ENCODE measurements around the gene PLD4.
"Not testable (repeated sequence)": the region's sequence is repeated elsewhere in the genome, so short reads cannot be mapped to it uniquely, and the experiment has no call there.

PLD4 gene

GRCh38 chr14:104924421-104925213 lies at the start of gene PLD4:
Gene PLD4 (plus strand): TSS chr14:104924879. CDS start chr14:104927141, 2,262 bp downstream.
- no peak for DNase-seq (ENCODE audit: low read depth)

DNA sequence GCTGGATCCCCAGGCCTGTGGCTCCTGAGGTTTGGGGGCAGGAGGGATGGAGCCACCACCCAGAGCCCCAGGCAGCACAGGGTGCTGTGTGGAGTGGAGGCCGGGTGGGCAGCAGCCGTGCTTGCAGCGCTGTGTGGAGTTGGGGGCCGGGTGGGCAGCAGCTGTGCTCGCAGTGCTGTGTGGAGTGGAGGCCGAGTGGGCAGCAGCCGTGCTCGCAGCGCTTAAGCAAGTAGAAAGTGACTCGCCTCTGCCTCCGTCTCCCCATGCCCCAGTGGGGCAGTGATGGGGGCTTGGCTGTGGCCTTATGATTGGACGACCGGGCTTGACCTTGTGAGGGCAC lies 49.3 kb upstream of the PLD4 start:
- DNase-seq (ENCODE audit: low read depth): no peak

DNA sequence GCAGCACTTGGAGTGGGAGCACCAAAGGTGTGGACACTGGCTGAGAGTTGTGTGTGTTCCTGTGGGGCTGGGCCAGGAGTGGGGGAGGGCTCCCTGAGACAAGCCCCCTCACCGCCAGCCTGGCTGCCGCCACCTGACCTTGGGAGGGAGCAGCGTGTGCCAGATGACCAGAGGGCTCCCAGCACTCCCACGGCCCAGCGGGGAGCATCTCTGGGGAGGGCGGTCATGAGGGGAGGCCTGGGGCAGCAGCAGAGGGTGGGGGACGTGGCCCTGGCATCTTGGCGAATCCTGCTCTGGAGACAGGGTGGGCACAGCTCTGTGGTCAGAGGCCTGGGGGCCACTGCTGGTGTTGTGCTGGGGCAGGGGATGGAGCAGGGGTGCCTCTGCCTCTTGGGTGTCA lies 48.9 kb upstream of the PLD4 start:
- no peak for DNase-seq (ENCODE audit: low read depth)

DNA sequence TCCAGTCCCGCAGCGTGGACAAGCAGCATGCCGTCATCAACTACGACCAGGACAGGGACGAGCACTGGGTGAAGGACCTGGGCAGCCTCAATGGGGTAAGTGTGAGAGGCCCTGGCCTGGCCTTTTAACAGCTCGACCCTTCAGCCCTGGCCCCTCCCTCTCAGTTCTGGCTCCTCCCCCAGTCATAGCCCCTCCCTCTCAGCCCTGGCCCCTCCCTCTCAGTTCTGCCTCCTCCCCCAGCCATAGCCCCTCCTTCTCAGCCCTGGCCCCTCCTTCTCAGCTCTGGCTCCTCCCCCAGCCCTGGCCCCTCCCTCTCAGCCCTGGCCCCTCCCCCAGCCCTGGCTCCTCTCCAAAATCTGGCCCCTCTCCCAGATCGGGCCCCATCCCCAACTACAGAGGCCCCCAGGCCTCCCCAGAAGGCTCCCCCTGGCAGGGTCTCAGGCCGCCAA lies 48.4 kb upstream of the PLD4 start:
- DNase-seq (ENCODE audit: low read depth): peak; percentile 38

GRCh38 chr14:104877066-104877805 lies 47.4 kb upstream of the PLD4 start:
- DNase-seq (ENCODE audit: low read depth): no peak

DNA sequence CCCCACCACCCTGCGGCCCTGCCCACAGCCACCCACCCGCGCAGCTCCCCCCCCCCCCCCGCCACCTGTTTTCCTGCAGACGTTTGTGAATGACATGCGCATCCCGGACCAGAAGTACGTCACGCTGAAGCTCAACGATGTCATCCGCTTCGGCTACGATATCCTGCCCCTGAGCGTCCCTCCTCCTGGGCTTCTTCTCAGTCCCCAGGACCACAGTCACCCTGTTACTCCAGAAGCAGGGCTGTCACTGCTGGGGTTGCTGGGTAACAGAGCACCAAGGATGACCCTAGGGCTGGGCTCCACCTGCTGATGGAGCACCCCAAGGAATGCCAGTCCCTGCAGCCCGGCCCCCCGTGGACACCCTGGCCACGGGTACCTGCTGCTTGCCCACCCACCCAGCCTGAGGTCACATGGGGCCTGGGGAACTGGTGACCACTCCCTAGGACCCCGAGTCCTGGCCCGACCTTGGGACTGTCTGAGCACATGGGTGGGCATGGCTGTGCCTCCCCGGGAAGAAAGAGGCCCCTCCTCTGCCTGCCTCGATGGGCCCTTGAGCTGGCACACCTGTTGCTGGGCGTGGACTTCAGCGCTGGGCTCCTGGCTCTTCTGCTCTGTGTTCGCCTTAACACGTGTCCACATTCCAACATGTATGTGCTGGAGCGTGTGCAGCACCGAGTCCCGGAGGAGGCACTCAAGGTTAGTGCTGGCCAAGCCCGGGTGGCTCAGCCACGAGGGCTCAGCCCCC lies 46.7 kb upstream of the PLD4 start:
- no peak for DNase-seq (ENCODE audit: low read depth)

- DNase-seq (ENCODE audit: low read depth): no peak
Measured at GRCh38 chr14:104878582-104878981, 46.1 kb upstream of the PLD4 start.

- DNase-seq (ENCODE audit: low read depth): no peak
Measured at GRCh38 chr14:104879201-104879982, 45.3 kb upstream of the PLD4 start.

- no peak for DNase-seq (ENCODE audit: low read depth)
Measured at GRCh38 chr14:104879983-104880565, 44.6 kb upstream of the PLD4 start.

DNA sequence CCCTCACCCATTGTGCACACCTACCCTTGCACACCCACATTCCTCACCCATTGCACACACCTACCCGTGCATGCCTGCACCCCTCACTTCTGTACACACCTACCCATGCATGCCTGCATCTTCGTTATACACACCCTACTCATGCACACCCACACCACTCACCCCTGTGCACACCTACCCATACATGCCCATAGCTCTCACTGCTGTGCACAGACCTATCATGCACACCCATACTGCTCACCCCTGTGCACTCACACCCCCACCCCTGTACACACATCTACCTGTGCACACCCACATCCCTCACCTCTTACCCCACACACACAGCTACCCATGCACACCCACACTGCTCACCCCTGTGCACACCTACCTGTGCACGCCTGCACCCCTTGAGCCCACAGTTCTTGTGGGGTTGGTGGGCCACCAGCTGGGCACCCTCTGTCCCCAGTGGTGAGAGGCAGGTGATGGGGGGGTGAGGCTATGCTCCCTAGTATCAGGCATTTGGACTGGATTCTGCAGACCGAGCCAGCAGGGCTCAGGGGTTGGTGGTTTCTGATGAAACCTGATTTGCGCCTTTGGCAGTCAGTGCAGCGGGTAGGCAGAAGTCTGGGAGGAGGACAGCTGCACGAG lies 44.0 kb upstream of the PLD4 start:
- no peak for DNase-seq (ENCODE audit: low read depth)

DNA sequence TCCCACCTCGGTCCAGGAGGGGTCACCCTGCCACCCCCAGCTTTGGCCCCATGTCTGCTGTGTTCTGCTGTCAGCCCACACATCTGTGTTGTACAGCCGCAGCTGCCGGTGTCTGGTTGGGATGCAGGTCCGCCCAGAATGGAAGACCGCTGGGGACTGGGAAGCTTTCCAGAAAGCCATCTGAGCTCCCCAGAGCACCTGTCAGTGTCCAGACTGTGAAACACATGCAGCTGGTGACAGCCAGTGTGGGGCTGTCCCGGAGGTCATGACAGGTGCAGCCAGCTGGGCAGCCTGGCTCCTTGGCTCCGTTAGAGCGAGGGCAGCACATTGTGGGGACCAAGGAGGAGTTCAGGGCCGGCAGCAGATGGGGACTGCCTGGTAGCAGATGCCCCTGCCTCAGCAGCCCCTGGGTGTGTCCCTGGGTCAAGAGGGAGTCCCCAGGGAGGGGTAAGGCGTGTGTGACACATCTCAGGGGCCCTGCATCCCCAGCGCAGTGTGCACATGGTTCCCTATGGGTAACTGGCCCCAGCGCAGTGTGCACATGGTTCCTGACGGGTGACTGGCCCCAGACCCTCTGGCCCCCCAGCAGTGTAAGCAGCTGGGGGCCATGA lies 43.2 kb upstream of the PLD4 start:
- no peak for DNase-seq (ENCODE audit: low read depth)

GRCh38 chr14:104882325-104882973 lies 42.2 kb upstream of the PLD4 start:
- peak; percentile 23 for DNase-seq (ENCODE audit: low read depth)

GRCh38 chr14:104882991-104883660 lies 41.6 kb upstream of the PLD4 start:
- no peak for DNase-seq (ENCODE audit: low read depth)

GRCh38 chr14:104883681-104884361 lies 40.9 kb upstream of the PLD4 start:
- no peak for DNase-seq (ENCODE audit: low read depth)

DNA sequence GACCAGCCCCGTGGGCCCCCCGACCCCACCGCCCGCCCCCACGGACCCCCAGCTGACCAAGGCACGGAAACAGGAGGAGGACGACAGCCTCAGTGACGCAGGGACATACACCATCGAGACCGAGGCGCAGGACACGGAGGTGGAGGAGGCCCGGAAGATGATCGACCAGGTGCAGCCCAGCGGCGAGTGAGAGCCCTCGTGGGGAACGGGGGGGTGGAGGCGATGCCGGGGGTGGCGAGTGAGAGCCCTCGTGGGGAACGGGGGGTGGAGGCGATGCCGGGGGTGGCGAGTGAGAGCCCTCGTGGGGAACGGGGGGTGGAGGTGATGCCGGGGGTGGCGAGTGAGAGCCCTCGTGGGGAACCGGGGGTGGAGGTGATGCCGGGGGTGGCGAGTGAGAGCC lies 40.3 kb upstream of the PLD4 start:
- DNase-seq (ENCODE audit: low read depth): not testable (repeated sequence)

DNA sequence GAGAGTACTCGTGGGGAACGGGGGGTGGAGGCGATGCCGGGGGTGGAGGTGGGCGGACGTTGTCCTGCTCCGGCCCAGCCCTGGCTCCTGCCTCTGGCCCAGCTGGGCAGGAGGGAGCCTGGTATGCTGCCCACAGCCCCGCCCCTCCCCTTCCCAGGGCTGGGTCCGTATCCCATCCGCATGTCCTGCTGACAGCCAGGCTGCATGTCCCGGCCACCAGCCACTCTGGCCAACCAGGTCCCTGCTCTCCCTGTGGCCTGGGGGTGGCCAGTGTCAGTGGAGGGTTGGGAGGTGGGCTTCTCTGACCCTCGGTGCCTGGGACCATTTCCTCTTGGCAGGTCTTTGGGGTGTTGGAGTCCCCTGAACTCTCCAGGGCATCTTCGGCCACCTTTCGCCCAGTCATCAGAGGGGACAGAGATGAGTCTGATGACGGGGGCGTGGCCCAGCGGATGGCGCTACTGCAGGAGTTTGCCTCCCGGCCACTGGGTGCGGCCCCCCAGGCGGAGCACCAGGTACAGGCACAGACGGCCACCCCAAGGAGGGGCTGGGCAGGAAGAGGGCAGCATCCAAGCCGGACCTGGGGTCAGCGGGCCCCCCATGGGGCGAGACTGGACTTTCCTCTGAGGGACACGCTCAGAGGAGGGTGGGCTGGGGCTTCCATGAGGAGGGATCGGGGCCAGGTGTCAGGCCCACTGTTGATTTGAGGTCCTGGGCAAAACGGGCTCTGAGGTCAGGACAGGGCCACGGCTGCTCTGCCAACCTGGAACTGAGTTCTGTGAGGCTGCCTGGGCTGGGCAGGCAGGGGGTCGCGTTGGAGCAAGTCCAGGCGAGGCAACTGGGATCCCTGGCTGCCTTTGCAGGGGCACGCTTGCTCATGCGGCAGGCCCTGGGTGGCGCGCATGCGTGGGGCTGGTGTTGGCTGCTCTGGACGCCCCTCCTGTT lies 39.4 kb upstream of the PLD4 start:
- DNase-seq (ENCODE audit: low read depth): no peak

DNA sequence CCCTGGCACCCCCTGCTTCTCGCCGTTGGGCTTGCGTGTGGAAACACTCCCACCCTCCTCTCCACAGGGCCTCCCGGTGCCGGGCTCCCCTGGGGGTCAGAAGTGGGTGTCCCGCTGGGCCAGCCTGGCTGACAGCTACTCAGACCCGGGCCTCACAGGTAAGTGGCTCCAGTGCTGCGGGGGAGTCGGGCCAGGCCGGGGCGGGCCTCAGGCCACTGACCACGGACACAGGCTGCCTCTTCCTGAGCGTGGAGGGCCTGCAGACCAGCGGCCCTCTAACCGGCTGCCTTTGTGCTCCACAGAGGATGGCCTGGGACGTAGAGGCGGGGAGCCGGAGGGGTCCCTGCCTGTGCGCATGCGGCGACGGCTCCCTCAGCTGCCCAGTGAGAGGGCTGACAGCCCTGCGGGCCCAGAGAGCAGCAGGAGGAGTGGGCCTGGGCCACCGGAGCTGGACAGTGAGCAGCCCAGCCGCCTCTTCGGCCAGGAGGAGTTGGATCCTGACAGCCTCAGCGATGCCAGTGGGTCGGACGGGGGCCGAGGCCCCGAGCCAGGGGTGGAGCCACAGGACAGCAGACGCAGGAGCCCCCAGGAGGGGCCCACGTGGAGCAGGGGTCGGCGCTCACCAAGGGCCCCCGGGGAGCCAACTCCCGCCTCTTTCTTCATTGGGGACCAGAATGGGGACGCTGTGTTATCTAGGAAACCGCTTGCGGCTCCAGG lies 38.5 kb upstream of the PLD4 start:
- DNase-seq (ENCODE audit: low read depth): no peak
